Measurements from ENCODE around the gene TECPR2. TPM values are rescaled to one million over a fixed set of nuclear protein-coding genes. Genes with fewer than 3 reads are reported as not detected.

Gene TECPR2
- total RNA-seq, 2 donors from 2014 or later: 4.6 to 4.9 TPM

DNA sequence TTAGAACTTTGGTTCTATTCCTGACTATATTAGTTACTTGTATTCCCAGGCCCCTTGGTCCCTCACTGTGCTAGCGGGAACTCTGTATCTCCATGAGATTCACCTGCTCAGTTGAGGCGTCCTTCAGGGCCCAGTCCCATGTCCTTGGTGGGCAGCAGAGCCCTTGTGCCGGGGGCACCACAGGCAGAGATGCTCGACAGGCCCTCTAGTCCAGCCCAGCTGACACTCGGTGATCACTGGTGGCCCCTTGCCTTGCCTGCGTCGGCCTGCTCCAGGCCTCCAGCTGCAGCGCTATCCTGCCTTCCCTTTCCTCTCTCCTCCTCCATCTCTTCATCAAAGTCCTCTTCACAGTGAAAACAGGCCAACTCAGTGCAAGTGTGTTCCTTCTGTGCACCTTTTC, 76.8 kb downstream of the TECPR2 start:
- peaks cover 27% of the 10 kb centered on the region for H3K36me3 Mint-ChIP-seq (ENCODE audit: low read depth)
- H3K4me3 Mint-ChIP-seq: no peak overlapping the region
- no peaks in the 10 kb centered on the region for H3K9me3 Mint-ChIP-seq
- no peaks in the 10 kb centered on the region for H3K4me1 Mint-ChIP-seq
- H3K27ac Mint-ChIP-seq: no peak overlapping the region
- no peaks in the 10 kb centered on the region for H3K27me3 Mint-ChIP-seq
- ATAC-seq (replicated peaks): no peak

DNA sequence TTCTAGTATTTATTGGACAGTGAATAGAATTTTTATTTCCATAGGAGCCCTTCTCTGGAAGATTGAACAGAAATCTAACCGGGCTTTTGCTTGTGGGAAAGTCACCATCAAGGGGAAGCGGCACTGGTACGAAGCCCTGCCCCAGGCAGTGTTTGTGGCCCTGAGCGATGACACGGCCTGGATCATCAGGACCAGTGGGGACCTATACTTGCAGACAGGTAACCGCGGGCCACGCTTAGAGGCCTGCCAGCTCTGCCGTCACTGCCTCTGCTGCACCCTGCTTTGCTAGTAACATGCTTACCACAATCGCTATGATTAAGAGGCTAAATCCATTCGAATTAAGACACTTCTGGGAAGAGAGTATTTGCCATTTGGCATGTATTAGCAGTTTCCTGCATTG, 77.7 kb downstream of the TECPR2 start:
- ATAC-seq (replicated peaks): no peak
- Mint-ChIP-seq H3K4me3 (no peak overlapping the region), H3K27me3 (no peaks in the 10 kb centered on the region), H3K36me3 (ENCODE audit: low read depth) (peaks cover 35% of the 10 kb centered on the region), H3K9me3 (no peaks in the 10 kb centered on the region), H3K27ac (no peak overlapping the region), H3K4me1 (no peaks in the 10 kb centered on the region)

- ATAC-seq (replicated peaks): no peak
- no peak overlapping the region for H3K27ac Mint-ChIP-seq
- H3K36me3 Mint-ChIP-seq (ENCODE audit: low read depth): peaks cover 43% of the 10 kb centered on the region
- no peak overlapping the region for H3K4me3 Mint-ChIP-seq
- H3K4me1 Mint-ChIP-seq: no peaks in the 10 kb centered on the region
- no peaks in the 10 kb centered on the region for H3K27me3 Mint-ChIP-seq
- no peaks in the 10 kb centered on the region for H3K9me3 Mint-ChIP-seq
These were observed 79.8 kb downstream of the TECPR2 start for GRCh38 chr14:102442241-102443211.

DNA sequence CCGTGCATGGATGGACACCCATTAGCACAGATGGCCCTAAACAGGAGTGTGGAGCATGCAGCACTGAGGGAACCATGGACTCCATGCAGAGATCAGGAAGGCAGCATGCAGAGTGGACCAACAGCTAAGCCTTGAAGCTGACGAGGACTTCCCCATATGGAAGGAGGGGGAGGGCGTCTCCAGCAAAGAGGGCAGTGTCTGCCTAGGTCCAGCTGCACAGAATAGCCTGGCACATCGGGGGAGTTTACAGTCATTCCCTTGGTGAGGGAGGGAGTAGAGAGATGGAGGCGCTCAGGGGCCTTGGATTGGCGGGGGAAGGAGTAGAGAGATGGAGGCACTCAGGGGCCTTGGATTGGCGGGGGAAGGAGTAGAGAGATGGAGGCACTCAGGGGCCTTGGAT, 82.3 kb downstream of the TECPR2 start:
- Mint-ChIP-seq H3K27me3 (no peaks in the 10 kb centered on the region), H3K36me3 (ENCODE audit: low read depth) (peaks cover 52% of the 10 kb centered on the region), H3K9me3 (no peaks in the 10 kb centered on the region), H3K4me1 (no peaks in the 10 kb centered on the region), H3K4me3 (no peak overlapping the region), H3K27ac (no peak overlapping the region)
- ATAC-seq (replicated peaks): no peak

DNA sequence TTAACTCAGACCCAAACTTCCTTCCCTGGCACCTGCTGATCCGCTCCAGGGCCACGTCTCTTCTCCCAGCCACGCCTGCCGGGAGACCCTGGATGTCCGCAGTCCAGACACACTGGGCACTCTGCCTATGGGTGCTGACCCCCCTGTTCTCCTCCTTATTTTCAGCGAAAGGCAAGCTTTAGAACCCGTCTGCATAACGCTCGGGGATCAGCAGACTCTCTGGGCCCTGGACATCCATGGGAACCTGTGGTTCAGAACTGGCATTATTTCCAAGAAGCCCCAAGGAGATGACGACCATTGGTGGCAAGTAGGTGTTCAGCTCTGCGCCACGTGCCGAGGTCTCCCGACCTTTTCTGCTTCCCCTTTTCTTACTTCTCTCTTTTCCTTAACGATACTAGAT, 82.9 kb downstream of the TECPR2 start:
- H3K36me3 Mint-ChIP-seq (ENCODE audit: low read depth): peaks cover 54% of the 10 kb centered on the region
- no peaks in the 10 kb centered on the region for H3K9me3 Mint-ChIP-seq
- no peak for ATAC-seq (replicated peaks)
- H3K4me1 Mint-ChIP-seq: no peaks in the 10 kb centered on the region
- H3K27me3 Mint-ChIP-seq: no peaks in the 10 kb centered on the region
- H3K4me3 Mint-ChIP-seq: no peak overlapping the region
- H3K27ac Mint-ChIP-seq: no peak overlapping the region

- peaks cover 38% of the 10 kb centered on the region for H3K36me3 Mint-ChIP-seq (ENCODE audit: low read depth)
- H3K27me3 Mint-ChIP-seq: no peaks in the 10 kb centered on the region
- peak overlapping the region; percentile 31 for H3K27ac Mint-ChIP-seq
- no peak overlapping the region for H3K4me3 Mint-ChIP-seq
- H3K9me3 Mint-ChIP-seq: no peaks in the 10 kb centered on the region
- no peaks in the 10 kb centered on the region for H3K4me1 Mint-ChIP-seq
- ATAC-seq (replicated peaks): no peak
These were observed 87.7 kb downstream of the TECPR2 start for GRCh38 chr14:102450206-102451063.

- Mint-ChIP-seq H3K27me3 (no peaks in the 10 kb centered on the region), H3K4me1 (no peaks in the 10 kb centered on the region), H3K4me3 (no peak overlapping the region)
These were observed 88.3 kb downstream of the TECPR2 start for GRCh38 chr14:102451064-102451352.

DNA sequence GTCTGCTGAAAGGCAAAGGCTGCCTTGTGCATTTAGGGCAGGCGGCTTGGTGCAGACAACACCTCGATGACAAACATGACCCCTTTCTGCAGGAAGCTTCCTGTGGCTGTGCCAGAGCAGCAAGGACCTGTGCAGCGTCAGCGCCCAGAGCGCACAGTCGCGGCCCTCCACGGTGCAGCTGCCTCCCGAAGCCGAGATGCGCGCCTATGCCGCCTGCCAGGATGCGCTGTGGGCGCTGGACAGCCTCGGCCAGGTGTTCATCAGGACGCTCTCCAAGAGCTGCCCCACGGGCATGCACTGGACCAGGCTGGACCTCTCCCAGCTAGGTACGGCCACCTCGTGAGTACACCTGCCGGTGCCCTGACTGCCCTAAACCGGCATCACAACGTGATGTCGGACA, 89.6 kb downstream of the TECPR2 start:
- Mint-ChIP-seq H3K36me3 (ENCODE audit: low read depth) (peaks cover 30% of the 10 kb centered on the region), H3K27ac (no peak overlapping the region), H3K4me1 (no peaks in the 10 kb centered on the region), H3K9me3 (no peaks in the 10 kb centered on the region), H3K27me3 (no peaks in the 10 kb centered on the region), H3K4me3 (no peak overlapping the region)
- ATAC-seq (replicated peaks): no peak

More at GRCh38 chr14:102451064-102451352, 88.3 kb downstream of the TECPR2 start:
- H3K9me3 Mint-ChIP-seq: no peaks in the 10 kb centered on the region
- H3K36me3 Mint-ChIP-seq (ENCODE audit: low read depth): peaks cover 32% of the 10 kb centered on the region
- ATAC-seq (replicated peaks): no peak
- H3K27ac Mint-ChIP-seq: no peak overlapping the region

- ATAC-seq (replicated peaks): no peak
- Mint-ChIP-seq H3K9me3 (no peaks in the 10 kb centered on the region), H3K27ac (no peak overlapping the region), H3K4me3 (no peak overlapping the region), H3K27me3 (no peaks in the 10 kb centered on the region), H3K36me3 (ENCODE audit: low read depth) (peaks cover 25% of the 10 kb centered on the region), H3K4me1 (no peaks in the 10 kb centered on the region)
These were observed 92.0 kb downstream of the TECPR2 start for GRCh38 chr14:102454711-102455110.

DNA sequence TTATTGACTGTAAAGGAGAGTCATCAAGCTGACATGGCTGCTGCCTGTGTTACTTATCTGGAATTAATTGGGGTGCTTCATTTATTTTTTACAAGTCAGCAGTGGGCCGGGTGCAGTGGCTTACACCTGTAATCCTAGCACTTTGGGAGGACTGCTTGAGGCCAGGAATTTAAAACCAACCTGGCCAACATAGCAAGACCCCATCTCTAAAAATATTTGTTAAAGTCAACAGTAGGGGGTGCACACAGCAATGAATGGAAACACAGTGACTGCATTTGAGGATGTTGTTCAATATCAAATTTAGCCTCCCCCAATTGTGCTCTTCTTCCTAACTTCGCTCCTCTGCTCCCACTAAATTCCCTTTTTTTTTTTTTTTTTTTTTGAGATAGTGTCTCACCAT, 94.8 kb downstream of the TECPR2 start:
- Mint-ChIP-seq H3K27ac (no peak overlapping the region), H3K4me1 (no peaks in the 10 kb centered on the region), H3K4me3 (no peak overlapping the region), H3K27me3 (no peaks in the 10 kb centered on the region), H3K36me3 (ENCODE audit: low read depth) (no peaks in the 10 kb centered on the region), H3K9me3 (no peaks in the 10 kb centered on the region)
- ATAC-seq (replicated peaks): no peak

GRCh38 chr14:102461490-102462338, 99.0 kb downstream of the TECPR2 start:
- no peak overlapping the region for H3K4me3 Mint-ChIP-seq
- ATAC-seq (replicated peaks): no peak
- no peaks in the 10 kb centered on the region for H3K27me3 Mint-ChIP-seq
- peaks cover 12% of the 10 kb centered on the region for H3K36me3 Mint-ChIP-seq (ENCODE audit: low read depth)
- H3K4me1 Mint-ChIP-seq: no peaks in the 10 kb centered on the region
- no peak overlapping the region for H3K27ac Mint-ChIP-seq
- no peaks in the 10 kb centered on the region for H3K9me3 Mint-ChIP-seq

DNA sequence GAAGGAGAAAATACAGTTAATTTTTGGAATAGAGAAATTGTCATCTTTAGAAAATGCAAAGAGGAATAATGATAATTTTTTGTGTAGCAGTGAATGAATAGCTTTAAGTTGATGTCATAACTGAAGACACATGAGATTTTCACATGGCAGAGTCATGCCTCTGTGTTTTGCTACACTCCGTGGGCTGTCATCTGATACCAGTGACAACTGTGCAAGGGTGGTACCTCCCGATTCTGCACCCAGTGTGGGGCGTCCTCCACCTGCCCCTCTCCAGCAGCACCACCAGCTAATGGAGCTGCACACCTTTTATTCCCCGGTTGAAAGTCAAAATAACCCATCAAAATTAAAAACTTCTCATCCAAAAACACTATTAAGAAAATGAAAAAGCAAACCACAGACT, 99.7 kb downstream of the TECPR2 start:
- no peak overlapping the region for H3K27ac Mint-ChIP-seq
- no peak for ATAC-seq (replicated peaks)
- H3K36me3 Mint-ChIP-seq (ENCODE audit: low read depth): peaks cover 15% of the 10 kb centered on the region
- no peaks in the 10 kb centered on the region for H3K27me3 Mint-ChIP-seq
- no peaks in the 10 kb centered on the region for H3K9me3 Mint-ChIP-seq
- no peak overlapping the region for H3K4me3 Mint-ChIP-seq
- H3K4me1 Mint-ChIP-seq: no peaks in the 10 kb centered on the region

DNA sequence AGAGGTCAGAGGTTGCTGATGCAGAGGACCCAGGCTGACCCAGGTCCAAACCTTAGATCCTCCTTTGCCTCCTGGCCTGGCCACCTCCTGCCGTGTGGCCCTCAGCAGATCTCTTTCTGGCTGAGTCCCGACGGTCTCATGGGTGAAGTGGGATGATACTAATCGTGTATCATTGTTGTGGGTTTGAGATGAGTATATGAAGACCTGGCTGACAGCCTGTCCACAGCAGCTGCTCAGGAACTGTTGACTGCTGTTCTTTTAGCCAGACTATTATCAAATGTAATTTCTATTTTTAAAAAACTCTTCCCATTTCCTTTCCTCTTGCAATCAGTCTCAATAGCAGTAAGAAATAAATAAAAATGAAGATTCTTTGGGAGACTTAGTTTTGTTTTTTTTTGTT, 101.3 kb downstream of the TECPR2 start:
- ATAC-seq (replicated peaks): no peak
- no peak overlapping the region for H3K27ac Mint-ChIP-seq
- H3K4me1 Mint-ChIP-seq: no peaks in the 10 kb centered on the region
- no peaks in the 10 kb centered on the region for H3K9me3 Mint-ChIP-seq
- no peak overlapping the region for H3K4me3 Mint-ChIP-seq
- H3K36me3 Mint-ChIP-seq (ENCODE audit: low read depth): peaks cover 23% of the 10 kb centered on the region
- H3K27me3 Mint-ChIP-seq: no peaks in the 10 kb centered on the region

GRCh38 chr14:102464846-102465341, 102.2 kb downstream of the TECPR2 start:
- Mint-ChIP-seq H3K4me1 (no peaks in the 10 kb centered on the region), H3K9me3 (no peaks in the 10 kb centered on the region), H3K36me3 (ENCODE audit: low read depth) (peaks cover 23% of the 10 kb centered on the region), H3K27me3 (no peaks in the 10 kb centered on the region), H3K27ac (no peak overlapping the region), H3K4me3 (no peak overlapping the region)
- no peak for ATAC-seq (replicated peaks)
